ENCODE results near the gene GPR171. TPM values are rescaled to one million over a fixed set of nuclear protein-coding genes. Genes with fewer than 3 reads are reported as not detected.
A peak's percentile ranks its signal among the peaks of the same experiment; 100 is the strongest.

Gene GPR171
- total and polyA plus RNA-seq, 2 of the 13 experiments (the other 11 are each of a cell fraction or from before 2014, with no cell fraction given): not detected

GRCh38 chr3:151197981-151198767 is 4.8 kb downstream of the GPR171 start (continued):
- TF ChIP-seq, protein P1, sequence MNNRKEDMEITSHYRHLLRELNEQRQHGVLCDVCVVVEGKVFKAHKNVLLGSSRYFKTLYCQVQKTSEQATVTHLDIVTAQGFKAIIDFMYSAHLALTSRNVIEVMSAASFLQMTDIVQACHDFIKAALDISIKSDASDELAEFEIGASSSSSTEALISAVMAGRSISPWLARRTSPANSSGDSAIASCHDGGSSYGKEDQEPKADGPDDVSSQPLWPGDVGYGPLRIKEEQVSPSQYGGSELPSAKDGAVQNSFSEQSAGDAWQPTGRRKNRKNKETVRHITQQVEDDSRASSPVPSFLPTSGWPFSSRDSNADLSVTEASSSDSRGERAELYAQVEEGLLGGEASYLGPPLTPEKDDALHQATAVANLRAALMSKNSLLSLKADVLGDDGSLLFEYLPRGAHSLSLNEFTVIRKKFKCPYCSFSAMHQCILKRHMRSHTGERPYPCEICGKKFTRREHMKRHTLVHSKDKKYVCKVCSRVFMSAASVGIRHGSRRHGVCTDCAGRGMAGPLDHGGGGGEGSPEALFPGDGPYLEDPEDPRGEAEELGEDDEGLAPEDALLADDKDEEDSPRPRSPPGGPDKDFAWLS (CRISPR knock-in tag; IDR thresholded peaks at IDR 0.05; ENCODE audit: borderline replicate concordance): no peak
- TF ChIP-seq, protein P2, sequence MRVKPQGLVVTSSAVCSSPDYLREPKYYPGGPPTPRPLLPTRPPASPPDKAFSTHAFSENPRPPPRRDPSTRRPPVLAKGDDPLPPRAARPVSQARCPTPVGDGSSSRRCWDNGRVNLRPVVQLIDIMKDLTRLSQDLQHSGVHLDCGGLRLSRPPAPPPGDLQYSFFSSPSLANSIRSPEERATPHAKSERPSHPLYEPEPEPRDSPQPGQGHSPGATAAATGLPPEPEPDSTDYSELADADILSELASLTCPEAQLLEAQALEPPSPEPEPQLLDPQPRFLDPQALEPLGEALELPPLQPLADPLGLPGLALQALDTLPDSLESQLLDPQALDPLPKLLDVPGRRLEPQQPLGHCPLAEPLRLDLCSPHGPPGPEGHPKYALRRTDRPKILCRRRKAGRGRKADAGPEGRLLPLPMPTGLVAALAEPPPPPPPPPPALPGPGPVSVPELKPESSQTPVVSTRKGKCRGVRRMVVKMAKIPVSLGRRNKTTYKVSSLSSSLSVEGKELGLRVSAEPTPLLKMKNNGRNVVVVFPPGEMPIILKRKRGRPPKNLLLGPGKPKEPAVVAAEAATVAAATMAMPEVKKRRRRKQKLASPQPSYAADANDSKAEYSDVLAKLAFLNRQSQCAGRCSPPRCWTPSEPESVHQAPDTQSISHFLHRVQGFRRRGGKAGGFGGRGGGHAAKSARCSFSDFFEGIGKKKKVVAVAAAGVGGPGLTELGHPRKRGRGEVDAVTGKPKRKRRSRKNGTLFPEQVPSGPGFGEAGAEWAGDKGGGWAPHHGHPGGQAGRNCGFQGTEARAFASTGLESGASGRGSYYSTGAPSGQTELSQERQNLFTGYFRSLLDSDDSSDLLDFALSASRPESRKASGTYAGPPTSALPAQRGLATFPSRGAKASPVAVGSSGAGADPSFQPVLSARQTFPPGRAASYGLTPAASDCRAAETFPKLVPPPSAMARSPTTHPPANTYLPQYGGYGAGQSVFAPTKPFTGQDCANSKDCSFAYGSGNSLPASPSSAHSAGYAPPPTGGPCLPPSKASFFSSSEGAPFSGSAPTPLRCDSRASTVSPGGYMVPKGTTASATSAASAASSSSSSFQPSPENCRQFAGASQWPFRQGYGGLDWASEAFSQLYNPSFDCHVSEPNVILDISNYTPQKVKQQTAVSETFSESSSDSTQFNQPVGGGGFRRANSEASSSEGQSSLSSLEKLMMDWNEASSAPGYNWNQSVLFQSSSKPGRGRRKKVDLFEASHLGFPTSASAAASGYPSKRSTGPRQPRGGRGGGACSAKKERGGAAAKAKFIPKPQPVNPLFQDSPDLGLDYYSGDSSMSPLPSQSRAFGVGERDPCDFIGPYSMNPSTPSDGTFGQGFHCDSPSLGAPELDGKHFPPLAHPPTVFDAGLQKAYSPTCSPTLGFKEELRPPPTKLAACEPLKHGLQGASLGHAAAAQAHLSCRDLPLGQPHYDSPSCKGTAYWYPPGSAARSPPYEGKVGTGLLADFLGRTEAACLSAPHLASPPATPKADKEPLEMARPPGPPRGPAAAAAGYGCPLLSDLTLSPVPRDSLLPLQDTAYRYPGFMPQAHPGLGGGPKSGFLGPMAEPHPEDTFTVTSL (CRISPR knock-in tag; IDR thresholded peaks at IDR 0.05; ENCODE audit: borderline replicate concordance): peak; percentile 97
- TF ChIP-seq ZKSCAN1 (IDR thresholded peaks at IDR 0.05; ENCODE audit: low read length): peak; percentile 63; the same call in 1 of the 2 replicates
- TF ChIP-seq ONECUT2 (CRISPR knock-in tag; IDR thresholded peaks at IDR 0.05): no peak
- TF ChIP-seq, protein P3, sequence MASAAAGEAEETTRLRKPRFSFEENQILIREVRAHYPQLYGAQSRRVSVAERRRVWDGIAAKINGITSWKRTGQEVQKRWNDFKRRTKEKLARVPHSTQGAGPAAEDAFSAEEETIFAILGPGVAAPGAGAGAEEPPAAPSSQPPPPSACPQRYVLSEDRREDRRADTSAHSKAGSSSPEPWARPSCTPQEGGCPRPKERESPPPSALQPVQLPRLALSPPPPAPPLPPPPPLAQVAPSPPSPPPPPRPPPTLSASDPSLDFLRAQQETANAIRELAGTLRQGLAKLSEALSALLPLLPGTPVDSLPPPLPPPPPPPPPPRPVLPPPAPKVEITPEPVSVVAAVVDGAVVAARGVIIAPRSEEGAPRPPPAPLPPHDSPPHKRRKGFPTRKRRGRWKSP (CRISPR knock-in tag; IDR thresholded peaks at IDR 0.05): peak; percentile 44; the same call in 1 of the 2 replicates
- no peak for TF ChIP-seq GPBP1L1 (CRISPR knock-in tag; IDR thresholded peaks at IDR 0.05)
- TF ChIP-seq, protein P4, sequence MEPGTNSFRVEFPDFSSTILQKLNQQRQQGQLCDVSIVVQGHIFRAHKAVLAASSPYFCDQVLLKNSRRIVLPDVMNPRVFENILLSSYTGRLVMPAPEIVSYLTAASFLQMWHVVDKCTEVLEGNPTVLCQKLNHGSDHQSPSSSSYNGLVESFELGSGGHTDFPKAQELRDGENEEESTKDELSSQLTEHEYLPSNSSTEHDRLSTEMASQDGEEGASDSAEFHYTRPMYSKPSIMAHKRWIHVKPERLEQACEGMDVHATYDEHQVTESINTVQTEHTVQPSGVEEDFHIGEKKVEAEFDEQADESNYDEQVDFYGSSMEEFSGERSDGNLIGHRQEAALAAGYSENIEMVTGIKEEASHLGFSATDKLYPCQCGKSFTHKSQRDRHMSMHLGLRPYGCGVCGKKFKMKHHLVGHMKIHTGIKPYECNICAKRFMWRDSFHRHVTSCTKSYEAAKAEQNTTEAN (CRISPR knock-in tag; conservative IDR thresholded peaks at IDR 0.05): no peak
- no peak for TF ChIP-seq ZBTB2 (CRISPR knock-in tag; IDR thresholded peaks at IDR 0.05; ENCODE audit: low read depth)
- TF ChIP-seq U2AF2 (IDR thresholded peaks at IDR 0.05; ENCODE audit: low read depth, low read length): no peak
- TF ChIP-seq KLF9 (CRISPR knock-in tag; IDR thresholded peaks at IDR 0.05; ENCODE audit: low read depth): no peak
- TF ChIP-seq ZIK1 (CRISPR knock-in tag; IDR thresholded peaks at IDR 0.05; ENCODE audit: borderline replicate concordance, low read depth): no peak

Measured in HepG2 (cell line).